ENCODE data around the gene CD74. TPM values are rescaled to one million over a fixed set of nuclear protein-coding genes. Genes with fewer than 3 reads are reported as not detected.
"Not testable (repeated sequence)": the region's sequence is repeated elsewhere in the genome, so short reads cannot be mapped to it uniquely, and the experiment has no call there.

The CD74 gene
- polyA plus RNA-seq, 3 donors: 235 to 288 (median 278) TPM

- no peak for DNase-seq
Observed at GRCh38 chr5:150447188-150447587, 34.5 kb upstream of the CD74 start.

GRCh38 chr5:150446583-150446982 is 33.9 kb upstream of the CD74 start:
- DNase-seq: no peak

DNA sequence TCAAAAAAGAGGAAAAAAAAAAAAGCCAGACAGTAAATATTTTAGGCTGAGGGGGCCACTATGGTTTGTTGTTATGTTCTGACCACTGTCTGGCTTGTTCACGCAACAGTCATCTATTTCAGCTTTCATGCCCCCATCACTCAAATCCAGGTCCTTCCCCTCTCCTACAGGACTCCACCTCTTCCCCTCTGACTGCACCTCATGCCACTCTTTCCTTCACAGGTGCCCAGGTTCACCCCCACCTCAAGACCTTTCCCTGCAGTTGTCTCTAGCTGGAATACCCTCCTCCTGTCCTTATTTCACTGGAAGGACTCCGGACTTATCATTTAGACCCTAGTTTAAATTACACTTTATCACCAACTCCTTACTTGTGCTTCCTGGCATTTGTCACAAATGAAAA is 33.4 kb upstream of the CD74 start:
- no peak for DNase-seq

GRCh38 chr5:150444770-150445169 is 32.1 kb upstream of the CD74 start:
- no peak for DNase-seq

DNA sequence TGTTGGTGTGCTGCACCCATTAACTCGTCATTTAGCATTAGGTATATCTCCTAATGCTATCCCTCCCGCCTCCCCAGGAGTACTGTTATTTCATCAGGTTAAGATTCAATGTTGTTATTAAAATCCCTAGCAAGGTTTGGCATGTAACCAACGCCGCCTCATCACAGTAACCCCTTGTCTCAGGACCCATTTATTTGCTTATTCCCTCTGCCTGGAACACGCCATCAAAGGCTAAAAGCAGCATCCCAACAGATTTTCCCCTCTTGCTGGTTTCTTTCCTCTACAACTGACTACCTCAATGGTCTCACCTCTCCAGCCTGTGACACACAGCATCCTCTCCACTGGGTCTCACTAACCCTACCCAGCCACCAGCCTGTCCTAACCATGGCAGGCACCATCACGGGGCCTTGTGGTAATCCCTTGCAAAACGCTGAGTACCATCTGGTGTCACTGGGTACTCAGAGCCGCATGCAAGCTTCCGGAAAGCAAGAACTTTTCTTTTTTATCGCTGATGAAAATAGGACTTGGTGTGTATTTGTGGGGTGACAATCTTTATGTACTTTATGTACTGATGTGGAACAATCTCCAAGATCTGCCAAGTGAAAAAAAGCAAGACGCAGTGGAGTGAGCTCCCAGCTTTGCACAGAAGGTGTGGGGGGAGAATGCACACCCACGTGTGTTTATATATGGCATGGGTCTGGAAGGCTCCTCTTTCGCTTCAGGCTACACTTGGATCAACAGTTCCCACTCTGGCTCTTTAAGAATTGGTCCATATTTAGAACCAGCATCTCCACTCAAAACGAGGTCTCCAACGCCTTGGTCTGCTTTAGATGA is 30.7 kb upstream of the CD74 start:
- DNase-seq: no peak

DNA sequence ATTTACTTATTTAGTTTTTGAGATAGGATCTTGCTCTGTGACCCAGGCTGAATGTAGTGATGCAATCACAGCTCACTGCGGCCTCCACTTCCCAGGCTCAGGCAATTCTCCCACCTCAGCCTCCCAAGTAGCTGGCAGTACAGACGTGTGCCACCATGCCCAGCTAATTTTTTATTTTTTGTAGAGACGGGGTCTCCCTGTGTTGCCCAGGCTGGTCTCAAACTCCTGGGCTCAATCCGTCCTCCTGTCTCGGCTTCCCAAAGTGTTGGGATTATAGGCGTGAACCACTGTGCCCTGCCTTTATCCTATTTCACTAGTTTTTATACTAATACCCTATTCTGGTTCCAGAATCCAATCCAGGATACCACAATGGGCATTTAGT is 30.0 kb upstream of the CD74 start:
- DNase-seq: no peak

DNA sequence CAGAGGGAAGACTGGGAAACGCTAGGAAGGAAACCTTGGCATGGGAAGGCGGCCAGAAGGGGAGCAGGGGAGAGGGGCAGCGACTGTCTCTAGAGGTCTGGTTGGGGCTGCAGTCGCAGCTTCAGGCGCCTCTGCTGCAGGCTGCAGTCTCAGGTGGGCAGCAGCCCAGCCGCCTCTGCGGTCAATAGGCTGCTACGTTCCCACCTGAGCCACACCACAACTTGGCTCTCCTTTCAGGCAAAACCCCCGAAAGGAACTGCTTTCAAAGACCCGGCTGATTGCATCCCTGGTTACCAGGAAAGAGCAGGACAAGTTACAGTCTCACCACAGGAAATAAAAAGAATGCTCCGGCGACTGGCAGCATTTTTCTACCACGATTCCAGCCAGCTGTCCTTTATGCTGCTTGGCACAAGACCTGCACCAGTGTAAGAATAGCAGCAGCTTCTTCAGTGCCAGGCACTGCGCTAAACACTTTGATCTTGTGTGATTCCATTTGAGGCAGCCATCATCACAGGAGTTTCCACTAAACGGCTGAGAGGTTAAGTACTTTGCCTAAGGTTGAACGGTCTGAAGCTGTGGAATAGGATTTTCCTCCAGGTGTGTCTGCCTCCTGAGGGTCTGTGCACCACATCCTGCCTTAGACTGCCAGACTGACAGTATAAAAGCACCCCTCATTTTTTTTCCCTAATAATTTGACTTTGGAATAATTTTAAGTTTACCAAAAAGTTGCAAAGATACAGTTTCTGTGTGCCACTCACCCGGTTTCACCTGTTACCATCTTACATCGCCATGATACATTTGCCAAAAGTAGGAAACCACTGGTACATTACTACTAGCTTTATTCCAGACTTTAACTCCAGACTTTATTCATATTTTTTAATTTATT is 29.3 kb upstream of the CD74 start:
- DNase-seq: no peak

- no peak for DNase-seq
Observed at GRCh38 chr5:150440948-150441812, 28.5 kb upstream of the CD74 start.

DNA sequence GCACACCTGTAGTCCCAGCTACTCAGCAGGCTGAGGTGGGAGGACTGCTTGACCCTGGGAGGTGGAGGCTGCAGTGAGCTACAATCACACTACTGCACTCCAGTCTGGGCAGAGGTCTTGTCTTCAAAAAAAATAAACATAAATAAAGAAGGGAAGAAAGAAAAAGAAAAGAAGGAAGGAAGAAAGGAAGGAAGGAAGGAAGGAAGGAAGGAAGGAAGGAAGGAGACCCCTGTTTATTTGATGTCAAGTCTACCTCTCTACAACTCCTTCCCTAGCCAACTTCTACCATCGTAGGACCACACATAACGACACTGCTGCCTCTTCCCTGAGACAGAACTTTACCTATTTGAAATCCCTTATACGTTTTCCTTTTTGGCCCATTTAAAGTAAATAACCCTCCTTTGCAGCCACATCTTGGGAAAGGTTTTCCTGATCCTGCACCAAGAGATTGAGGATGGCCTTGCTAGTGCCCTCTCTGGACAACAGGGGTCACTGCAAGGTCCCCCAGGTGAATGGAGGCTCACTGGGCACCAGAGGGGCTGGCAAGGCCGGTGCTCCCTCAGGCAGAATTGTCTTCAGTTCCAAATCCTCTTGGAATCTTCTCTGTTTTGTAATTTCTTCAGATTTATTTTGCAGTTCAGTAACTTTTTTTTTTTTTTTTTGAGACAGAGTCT is 26.3 kb upstream of the CD74 start:
- DNase-seq: no peak

DNA sequence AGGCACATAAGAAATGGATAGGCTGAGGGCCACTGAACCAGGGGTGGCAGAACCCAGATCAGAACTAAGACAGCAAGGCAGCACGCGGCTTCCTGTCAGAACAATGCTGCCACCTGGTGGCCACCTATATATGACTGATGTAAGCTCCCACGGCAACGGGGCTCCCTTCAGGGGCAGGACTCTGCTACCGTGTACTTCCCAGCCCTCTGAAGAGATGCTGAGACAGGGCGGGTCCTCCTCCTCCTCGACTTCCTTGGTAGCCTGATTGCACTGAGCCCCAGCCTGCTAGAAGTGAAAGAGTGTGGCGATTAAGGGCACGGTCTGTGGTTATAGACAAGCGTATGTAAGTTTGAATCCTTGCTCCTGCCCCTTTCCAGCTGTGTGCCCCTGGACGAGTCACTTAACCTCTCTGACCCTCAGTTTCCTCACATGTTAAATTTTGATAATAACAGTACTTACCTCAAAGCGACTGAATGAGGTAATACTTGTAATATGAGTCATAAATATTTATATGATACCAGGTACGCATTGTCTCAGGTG is 23.5 kb upstream of the CD74 start:
- peak; percentile 82 for DNase-seq

DNA sequence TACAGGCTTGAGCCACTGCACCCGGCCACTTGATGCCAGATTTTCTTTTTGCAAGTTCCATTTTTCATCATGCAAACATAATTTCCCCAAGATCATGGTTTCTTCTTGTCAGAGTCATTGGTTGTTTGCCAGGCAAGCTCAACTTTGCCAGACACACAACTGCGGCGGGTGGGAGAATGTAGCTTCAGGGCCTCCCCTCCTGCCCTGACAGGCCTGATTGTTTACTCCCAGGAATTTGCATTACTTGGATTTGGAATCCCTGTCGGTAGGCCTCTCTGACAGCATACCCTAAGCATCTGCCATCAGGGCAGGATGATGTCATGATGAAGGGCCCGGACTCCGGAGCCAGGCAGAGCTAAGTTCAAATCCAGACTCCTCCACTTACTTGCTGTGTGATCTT is 21.8 kb upstream of the CD74 start:
- DNase-seq: no peak

DNA sequence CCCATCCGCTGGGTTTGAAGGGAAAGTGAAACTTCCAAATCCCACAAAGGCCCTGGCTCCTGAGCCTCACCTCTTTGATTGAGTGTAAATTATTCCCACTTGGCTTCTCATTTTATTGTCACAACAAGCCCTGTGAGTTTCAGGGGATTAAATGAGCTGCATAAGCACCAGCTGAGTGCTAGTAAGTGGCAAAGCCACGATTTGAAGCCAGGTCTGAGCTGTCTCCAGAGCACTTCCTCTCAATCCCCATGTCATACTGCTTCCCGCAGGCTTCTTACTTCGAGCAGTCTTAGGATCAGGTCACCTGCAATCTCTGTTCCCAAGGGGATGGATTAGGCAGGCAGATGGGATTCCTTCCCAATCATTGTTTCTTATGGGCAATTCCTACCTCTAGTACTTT is 18.9 kb upstream of the CD74 start:
- DNase-seq: no peak

DNA sequence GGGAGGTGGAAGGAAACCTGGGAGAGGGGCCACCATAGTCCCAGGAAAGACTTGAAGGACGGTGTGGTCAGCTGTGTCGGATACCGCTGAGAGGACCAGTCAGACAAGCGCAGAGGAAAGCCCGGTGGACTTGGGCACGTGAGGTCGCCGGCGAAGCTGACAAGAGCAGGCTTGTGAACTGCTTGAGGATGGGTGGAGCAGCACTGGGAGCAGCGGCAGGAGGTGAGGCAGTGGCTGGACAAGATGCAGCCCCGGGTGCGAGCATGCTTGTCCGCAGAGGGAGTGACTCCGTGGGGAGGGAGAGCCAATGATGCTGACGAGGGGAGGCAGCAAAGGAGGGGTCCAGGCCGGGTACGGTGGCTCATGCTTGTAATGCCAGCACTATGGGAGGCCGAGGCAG is 18.3 kb upstream of the CD74 start:
- no peak for DNase-seq

DNA sequence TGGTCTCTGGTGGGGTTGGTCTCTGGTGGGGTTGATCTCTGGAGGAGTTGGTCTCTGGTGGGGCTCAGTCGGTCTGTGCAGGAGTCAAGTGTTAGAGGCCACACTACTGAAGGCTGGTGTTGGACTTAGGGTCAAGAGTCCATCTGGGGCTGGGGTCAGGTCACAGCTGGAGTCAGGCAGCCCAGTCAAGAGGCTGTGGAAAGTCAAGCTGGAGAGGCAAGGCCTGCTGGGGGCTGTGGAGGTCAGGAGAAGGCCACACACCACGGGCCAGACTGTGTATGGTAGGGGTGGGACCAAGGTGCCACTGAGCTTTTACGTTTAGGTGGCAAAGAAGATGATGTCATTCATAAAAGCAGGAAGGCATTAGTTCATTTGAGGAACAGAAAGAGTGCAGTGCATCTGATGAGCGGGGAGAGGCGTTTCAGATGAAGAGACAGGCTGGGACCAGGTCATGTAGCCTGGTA is 16.7 kb upstream of the CD74 start:
- no peak for DNase-seq

GRCh38 chr5:150428978-150429377 is 16.3 kb upstream of the CD74 start:
- DNase-seq: no peak

DNA sequence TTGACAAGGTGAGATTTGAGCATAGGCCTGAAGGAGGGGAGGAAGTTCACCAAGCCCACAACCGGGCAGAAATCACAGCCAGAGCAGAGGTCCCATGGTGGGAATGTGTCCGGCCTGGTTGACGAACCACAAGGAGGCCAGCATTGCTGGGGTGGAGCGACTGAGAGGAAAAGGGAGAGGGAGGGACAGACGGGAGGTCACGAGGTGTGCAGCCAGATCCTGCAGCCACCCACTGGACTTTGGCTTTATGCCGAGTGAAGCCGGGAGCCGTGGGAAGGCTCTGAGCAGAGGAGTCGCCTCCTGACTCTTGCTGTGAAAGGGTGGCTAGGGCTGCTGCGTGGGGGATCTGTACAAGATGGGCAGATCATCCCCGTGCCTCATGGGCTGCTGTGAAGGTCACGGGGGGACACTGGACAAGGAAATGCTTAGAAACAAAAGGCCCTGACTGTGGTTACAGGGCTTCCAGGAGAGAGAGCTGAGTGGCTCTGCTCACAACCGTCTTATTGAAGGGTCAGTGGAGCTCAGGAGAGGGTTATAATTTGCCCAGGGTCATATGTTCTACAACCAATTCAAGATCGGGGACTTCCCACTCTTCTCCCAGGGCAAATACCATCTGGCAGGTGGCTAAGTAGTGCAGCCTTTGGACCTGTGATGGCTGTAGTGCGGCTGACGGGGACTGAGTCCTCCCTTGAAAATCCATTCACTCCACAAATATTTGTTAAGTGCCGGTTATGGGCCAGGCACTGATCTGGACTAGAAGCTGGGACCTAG is 15.6 kb upstream of the CD74 start:
- DNase-seq: no peak

DNA sequence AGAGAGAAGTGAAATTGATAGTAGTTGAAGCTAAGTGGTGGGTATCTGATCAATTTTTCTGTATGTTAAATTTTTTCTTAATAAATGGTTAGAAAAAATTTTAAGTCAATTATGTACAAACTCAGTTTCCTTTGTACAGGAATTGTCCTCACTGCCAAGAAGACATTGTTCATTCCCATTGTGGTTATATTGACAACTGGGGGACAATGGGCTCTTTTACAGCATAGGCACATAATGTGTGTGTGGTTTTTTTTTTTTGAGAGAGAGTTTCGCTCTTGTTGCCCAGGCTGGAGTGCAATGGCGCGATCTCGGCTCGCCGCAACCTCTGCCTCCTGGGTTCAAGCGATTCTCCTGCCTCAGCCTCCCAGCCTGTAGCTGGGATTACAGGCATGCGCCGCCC is 13.5 kb upstream of the CD74 start:
- DNase-seq: not testable (repeated sequence)

DNA sequence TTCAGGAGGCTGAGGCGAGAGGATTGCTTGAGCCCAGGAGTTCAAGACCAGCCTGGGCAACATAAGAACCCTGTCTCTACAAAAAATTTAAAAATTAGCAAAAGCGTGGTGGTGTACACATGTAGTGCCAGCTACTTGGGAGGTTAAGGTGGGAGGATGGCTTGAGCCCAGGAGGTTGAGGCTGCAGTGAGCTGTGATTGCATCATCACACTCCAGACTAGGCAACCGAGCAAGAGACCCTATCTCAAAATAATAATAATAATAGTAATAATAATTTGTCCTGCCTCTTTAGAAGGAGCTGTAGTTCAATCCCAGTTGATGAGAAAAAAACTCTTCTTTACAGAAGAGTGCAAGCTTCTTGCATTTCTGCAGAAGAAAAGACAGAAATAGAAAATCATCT is 10.0 kb upstream of the CD74 start:
- DNase-seq: no peak

GRCh38 chr5:150422075-150422474 is 9.4 kb upstream of the CD74 start:
- no peak for DNase-seq

GRCh38 chr5:150419630-150420270 is 7.0 kb upstream of the CD74 start:
- DNase-seq: no peak
